Activated T-cell treated with anti-CD3 and anti-CD28 coated beads for 1 hour (primary cell): ENCODE results near the gene KCNMA1.
"Not testable (repeated sequence)": the region's sequence is repeated elsewhere in the genome, so short reads cannot be mapped to it uniquely, and the experiment has no call there.

Source experiments
- DNase-seq: peaks from one replicate; pipeline ENCODE4 v3.0.0-alpha.2; 2020; ENCODE audit warnings: low read depth

Gene KCNMA1

DNA sequence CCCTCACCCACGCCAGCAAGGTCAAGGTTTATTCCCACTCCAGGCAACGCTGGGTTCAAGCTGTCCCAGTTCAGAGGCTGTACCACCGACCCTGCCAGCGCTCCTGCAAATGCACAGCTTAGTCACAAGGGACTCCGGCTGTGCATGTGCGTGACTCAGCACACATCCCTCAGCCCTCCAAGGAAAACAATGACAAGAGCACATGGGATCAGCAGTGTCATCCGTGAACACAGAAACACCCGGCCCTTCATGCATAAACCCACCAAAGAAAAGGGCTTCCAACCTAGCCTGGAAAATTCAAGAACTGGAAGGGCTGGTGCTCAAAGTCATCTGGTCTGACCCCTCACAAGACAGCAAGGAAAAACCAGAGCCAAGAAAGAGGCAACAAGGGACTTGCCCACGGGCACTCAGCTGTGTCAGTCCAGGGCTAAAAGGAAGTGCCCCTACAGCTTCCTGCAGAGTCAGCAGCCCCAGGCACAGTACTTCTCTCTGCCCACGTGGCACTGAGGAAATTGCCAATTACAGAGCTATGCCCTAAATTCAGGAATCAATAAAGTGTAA is 106.1 kb downstream of the KCNMA1 start:
- no peak for DNase-seq

DNA sequence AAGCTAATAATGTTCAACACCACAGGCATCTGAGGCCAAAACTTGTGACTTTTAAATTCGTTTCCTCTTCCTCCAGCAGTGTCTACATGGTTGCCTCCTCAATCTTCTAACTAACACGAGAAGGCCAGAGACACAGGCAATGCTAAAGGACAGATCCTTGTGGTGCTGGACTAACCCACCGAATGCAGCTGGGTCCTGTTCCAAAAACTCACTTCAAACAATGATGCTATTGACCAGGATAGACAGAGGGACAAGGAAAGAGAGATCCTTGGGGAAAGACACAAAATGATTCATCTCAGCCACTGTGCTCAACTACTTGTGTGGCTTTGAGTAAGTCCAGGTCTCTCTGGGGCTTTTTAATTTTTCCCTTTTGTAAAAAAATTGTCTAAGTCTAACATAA is 107.6 kb downstream of the KCNMA1 start:
- no peak for DNase-seq

DNA sequence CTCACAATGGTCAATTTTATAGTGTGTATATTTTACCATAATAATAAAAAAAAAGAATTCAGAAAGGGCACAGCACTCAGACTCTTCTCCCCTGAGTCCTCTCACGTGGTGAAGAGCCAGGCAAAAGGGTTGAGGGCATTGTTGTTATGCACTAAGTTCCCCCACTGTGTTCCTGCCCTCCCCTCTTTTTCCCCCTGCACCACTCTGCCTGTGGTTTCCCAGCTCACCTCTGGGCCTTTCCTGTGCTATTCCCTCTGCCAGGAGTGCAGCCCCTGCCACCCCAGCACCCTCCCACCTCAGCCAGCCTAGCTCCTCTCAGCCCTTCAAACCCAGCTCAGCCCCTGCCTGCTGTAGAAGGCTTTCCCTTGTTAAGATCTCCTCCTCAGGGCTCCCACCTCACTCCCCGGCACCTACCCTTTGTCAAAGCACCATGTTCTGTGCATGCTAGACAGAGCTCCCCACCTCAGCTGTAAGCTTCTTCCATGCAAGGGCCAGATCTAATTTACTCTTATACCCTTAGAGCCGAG is 108.5 kb downstream of the KCNMA1 start:
- no peak for DNase-seq

DNA sequence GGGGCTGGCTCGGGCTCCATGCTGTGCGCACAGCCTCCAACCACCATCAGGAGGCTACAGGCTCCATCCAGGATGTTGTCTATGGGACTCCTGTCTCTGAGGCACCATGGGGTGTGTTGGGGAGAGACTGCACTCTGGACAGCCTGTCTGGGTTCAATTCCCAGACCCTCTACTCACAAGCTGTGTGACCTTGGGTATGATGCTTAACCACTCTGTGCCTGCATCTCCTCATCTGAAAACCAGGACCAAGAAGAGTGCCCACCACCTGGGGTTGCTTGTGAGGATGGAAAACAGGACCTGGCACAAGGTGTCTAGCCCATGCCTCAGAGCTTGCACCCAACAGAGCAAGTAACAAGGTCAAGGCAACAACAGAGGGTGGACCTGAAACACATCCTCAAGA is 109.8 kb downstream of the KCNMA1 start:
- no peak for DNase-seq

DNA sequence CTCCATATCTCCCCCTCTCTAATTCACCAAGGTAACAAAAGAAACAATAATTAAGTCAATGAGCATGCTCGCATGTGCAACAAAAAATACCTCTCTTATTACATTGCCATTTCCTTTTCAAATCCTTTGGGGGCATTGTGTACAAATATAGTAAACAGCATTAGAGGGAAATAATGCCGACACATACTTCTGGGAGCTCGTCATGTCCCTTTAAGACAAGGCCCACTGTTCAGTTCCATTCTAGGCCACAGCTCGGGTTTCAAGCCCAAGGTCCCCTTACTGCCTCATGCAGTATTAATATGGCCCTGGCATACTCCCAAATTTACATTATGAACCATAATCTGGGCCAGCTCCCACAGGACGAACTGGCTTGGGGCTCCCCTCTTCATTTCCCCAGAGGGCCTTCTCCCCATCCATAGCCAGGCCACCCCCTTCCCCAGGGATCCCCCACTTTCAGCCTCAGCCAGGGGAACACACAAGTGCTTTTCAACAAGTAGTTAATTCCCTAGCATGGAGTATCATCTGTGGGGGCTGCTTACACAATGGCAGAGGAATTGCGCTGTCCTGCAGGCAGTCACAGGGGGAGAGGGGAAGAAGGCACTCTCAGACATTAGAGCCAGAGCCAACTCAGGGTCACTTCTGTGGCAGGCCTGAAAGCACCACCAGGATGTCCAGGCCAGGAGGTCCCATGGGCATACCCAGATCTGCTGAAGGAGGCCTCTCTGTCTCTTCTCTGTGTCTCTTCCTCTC is 110.6 kb downstream of the KCNMA1 start:
- DNase-seq = no peak

DNA sequence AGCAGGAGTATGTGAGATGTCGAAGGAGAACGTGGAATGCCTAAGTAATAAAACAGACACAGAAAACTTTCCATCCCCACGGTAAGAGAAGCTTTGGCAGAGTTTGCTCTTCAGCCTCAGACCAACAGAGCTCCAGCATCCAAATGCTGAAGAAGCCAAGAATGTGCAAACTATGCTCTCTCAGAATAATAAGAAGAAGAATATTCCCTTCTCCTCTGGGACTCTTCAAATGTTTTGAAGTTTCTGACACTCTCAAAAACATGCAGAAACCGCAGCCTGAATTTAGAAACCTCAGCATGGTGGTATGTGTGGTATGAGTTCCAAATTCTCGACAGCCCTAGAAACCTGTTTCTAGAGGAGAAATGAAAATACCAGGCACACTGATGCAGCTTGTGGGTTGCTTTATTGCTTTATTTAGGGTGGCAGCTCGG is 113.3 kb downstream of the KCNMA1 start:
- no peak for DNase-seq

DNA sequence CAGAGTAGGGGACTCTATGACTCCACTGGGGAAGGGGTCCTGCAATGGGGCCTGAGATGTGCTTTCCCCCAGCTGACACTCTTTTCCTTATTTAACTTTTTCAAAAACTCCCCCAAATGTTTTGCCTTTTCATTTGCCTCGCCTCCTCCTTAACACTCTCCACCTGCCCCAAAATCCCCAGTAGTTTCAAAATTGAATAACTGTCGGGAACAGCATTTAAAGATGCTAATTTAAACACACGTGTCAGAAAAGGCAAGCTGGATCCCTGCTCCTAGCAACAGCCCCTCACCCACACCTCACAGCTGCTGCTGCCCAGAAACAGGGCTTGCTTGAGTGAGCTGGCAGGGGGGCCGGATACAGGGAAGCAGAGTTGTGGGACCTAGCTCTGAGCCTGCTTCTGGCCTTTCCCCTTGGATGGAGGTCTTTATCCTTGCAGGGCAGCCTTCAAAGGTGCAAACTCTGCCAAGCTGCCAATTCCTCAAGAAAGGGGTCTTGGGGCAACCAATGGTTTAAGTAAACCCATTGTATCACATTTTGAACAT is 115.3 kb downstream of the KCNMA1 start:
- DNase-seq = no peak

DNA sequence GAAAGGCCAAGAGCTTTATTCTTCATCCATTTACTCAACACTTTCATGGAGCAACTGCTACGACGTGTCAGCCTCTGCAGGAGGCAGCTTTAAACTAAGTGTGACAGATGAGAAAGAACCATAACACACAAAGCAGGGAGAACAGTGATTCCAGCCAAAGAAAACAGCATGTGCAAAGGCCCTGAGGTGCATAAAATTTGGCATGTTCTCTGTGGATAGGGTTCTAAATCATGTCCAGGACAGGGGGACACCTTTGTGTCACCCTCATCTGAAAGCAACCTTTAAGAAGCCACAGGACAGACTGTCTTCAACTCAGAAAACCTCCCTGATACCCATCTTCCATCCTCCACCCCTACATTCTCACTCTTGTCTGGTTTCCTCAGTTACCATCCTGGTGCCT is 116.6 kb downstream of the KCNMA1 start:
- DNase-seq = no peak

DNA sequence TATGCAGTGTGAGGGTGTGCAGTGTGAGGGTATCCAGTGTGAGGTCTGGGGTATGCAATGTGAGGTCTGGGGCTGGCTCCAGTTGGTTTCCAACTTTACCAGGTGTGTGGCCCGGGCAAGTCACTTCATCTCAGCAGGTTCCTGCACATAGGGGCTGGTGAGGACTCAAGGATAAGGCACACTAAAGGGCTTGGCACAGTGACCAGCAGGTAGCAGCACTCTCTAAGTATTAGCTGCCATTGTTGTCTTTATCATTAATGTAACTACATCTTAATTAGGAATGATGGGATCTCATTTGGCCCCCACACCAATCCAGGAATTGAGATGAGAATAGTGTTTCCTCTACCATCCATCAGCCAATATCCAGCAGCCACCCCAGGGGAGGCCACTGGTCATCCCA is 117.3 kb downstream of the KCNMA1 start:
- no peak for DNase-seq

DNA sequence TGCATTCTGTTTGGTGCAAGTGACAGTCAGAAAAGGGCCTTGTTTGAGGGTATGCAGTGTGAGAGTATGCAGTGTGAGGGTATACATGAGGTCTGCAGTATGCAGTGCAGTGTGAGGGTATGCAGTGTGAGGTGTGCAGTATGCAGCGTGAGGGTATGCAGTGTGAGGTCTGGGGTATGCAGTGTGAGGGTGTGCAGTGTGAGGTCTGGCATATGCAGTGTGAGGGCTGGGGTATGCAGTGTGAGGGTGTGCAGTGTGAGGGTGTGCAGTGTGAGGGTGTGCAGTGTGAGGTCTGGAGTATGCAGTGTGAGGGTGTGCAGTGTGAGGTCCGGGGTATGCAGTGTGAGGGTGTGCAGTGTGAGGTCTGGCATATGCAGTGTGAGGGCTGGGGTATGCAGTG is 117.8 kb downstream of the KCNMA1 start:
- not testable (repeated sequence) for DNase-seq

DNA sequence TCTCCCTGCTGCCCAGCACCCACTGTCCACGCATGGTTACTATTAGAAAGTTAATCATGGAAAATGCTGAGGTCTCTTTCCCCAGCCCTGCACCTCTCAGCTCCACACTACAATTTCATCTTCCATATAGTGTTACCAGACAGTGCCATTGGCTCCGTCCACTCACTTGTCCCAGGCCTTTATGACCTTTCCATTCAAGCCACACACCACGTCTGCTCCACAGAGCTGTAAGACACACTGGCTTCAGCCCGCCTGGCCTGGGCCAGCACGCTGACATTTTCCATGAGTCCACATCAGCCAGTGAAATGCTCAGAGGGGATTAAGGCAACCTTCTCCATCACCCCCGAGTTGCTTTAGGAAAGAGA is 118.7 kb downstream of the KCNMA1 start:
- DNase-seq = no peak

DNA sequence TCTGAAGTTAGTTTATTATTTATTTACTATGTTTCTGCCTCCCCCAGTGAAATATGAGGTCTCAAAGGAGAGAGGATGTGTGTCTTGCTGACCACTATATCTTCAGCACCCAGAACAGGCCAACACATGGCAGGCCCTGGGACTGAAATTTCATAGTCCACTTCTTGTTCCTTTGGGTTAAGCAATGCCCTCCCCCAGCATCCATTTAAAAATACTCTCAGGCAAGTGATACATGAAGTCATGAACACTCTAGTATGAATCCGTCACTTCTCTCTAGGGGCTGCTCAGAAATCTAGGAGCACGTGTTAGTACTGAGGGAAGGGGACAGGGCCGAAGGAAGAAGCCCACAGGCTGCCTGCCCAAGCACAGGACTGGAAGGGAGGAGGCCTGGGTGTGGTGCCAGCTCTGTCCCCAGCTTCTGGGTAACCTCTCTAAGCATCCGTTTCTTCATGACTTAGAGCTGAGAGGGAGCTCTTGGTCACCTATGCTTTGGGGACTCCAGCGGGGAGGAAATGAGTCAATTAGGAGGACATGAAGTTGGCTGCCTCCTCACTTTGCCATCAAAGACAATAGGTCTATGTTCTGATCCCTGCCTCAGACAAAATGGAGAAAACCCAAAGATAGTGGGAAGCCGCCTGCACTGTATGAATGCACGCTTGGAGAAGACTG is 119.2 kb downstream of the KCNMA1 start:
- no peak for DNase-seq

DNA sequence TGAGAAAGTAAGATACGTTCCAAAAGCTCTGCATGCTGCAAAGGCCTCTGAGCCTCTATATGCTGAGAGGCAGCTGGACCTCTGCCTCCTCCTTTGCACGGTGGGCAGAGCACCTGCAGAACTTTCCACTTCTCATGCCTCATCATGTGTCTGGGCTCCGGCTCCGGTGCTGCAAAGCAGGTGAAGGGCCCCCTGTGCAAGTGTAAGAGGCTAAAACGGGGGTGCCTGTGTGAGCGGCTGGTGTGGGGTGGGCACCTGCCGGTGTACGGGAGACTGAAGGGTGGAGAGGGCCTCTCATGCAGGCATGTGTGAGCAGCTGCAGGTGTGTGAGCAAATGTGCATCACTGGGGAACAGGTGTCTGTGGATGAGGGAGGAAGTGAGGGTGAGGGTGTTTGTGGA is 121.0 kb downstream of the KCNMA1 start:
- DNase-seq = no peak

DNA sequence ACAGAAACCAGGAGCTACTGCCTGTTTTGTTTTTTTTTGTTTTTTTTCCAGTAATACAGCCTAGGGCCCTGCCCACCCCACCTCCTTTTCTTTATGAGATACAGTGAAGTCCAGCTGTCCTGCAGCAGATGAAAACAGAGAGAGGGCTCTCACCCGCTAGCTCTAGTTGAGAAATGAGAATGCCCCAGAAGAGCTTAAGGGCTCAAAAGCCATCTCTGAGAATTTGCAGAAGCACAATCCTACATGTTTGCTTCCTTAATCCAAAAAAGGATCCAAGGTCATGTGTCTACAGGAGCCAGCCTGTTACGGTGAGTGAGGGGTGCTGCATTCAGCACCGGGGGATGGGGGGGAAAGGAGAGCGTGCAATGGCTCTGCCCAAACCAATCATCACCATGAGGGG is 122.7 kb downstream of the KCNMA1 start:
- DNase-seq = no peak

DNA sequence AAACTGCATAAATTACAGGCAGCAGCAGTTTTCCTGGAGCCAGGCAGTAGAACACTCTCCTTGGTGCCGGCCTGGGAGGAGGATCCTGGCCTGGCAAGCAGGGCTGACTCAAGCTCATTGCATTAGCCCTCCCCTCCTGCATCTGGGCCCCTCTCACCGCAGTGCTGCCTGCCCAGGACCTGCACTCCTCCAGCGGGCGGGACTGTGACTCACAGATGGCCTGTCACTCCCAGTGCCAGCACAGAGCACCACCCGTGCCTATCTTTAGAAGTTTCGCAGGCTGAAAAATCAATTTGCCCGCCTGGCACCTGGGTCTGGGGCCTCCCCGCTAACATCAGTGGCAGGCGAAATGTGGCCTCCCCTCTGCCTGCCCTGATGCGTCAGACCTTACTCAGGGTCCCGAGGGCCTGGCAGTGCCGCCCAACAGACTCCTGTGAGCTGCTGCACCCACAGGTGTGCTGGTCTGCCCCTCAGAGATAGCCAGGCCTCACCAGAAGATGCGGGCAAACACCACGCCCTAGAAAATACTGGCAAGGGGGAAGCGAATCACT is 123.8 kb downstream of the KCNMA1 start:
- DNase-seq = no peak

DNA sequence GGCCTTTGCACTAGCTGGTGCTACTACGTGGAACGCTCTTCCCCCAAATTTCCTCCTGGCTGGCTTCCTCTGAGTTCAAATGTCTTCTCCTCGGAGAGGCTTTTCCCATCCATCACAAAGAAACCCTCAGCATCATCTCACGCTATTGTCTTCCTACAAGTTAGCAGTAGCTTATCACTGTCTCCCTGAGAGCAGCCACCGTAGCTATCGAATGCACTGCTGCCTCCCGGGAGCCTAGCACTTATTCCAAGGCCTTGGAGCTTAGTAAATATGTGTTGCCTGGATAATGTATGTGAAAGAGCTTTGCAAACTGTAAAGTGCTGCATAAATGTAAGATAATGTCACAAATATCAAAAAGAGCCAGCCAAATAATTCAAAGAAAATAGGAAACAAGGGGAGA is 124.4 kb downstream of the KCNMA1 start:
- DNase-seq = no peak

DNA sequence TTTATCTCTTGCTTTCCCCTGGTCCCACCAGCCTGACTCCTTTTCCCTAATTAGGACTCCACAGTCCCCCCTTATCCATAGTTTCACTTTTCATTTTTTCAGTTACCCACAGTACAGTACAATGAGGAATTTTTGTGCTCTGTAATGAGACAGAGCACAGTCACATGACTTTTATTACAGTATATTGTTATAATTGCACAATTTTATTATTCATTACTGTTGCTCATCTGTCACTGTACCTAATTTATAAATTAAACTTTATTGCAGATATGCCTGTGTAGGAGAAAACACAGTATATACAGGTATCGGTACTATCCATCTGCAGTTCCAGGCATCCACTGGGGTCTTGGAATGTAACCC is 125.4 kb downstream of the KCNMA1 start:
- no peak for DNase-seq

DNA sequence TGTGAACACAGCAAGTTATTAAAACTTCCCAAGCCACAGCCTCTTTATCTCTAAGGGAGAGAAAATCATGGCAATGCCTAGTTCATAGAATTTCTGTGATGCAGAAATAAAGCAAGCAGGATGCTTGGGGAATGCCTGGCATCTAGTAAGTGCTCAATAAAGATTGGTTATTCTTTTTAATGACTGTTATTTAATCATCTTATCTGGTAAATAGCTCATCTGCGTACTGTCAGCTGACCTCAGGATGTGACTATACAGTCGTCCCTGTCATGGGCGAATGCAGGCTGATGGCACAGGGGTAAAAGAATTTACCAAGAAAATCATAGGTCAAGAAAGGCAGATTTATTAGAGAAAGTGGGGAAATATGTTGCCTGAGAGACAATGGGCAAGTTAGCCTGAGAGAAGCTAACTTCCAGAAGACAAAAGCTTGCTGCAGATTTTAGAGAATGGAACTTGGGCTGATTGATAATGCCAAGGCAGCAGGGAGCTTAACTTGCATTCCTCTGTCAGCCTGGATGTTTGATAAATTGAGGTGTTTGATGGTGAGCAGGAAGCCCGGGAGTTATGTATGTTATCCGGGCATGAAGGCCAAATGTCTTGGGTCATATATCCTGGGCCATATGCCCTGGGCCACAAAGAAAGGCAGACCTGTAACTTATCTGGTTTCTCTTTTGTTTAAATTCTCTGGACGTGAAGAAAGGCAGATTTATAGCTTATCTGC is 126.0 kb downstream of the KCNMA1 start:
- DNase-seq = no peak

DNA sequence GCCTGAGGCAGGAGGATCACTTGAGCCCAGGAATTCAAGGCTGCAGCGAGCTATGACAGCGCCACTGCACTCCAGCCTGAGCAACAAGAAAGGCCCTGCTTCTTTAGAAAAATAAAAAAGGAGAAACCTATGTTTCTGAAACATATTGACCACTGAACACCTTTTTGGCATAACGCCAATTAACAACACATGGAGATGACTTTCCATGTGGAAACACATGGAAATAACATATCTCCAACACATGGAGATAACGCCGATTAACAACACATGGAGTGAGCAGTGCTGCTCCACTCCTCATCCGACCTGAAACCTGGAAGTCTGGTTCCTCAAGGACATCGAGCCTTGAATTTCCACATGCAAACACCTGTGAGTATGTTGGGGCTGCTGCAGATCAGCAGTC is 126.9 kb downstream of the KCNMA1 start:
- DNase-seq = no peak

DNA sequence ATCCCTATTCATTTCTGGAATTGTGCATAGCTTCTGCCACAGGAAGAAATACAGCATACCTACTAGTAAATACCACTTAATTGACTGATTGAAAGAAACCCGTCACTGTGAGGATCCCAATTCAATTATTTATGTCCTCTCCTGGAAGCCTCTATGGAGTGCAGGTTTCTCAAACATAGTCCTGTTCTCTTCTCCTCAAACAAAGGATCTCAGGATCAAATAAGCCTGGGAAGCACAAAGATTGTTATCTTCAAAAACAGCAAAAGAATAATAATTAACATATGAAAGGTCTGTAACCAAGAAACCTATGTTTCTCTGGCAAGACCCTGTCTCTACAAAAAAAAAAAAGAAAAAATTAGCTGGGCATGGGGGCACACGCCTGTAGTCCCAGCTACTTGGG is 127.3 kb downstream of the KCNMA1 start:
- DNase-seq = no peak

DNA sequence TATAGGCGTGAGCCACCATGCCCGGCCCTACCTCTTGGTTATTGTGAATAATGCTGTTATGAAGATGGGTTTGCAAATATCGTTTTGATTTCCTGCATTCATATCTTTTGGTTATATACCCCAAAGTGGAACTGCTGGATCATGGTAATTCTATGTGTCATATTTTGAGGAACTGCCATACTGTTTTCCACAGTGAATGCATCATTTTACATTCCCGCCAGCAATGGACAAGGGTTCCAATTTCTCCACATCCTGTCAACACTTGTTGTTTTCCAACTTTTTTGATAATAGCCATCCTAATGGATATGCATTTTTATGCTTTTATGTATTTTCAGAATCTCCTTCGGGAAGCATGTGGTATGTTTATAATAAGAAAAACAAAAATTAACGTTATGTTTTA is 128.2 kb downstream of the KCNMA1 start:
- DNase-seq = no peak

DNA sequence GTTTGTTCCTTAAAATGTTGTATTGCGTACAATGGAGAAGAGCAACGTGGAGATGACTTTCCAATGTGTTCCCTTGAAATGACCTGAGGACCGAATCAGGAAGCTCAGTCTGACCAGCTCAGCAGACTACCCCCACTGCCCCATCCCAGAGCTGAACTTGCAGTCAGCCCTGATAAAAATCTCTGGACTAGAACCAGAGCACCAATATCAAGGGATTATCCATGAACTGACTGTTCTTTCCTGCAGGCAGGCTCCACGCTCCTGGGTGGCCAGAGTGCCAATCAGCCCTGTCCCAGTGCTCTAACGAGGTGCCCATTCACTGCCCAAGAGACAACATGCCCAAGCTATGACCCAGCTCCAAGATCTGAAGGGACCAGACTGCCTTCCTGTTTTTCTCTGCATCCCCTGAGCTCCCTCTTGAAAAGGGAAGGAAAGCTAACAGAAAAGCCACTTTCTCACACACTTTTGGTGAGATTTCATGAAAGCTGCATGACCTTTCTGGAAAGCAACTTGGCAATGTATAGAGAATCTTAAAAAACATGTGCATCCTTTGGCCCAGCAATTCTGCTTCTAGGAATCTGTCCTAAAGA is 130.2 kb downstream of the KCNMA1 start:
- no peak for DNase-seq
